ENCODE results near the gene ANKLE1. TPM values are rescaled to one million over a fixed set of nuclear protein-coding genes. Genes with fewer than 3 reads are reported as not detected.

The ANKLE1 gene
- total RNA-seq, 1 donor from 2014 or later = 9.3 TPM

GRCh38 chr19:17240826-17241399 is 40.8 kb upstream of the ANKLE1 start:
- Mint-ChIP-seq H3K4me1 (ENCODE audit: low read depth, unreplicated experiment) (peaks cover 7% of the 10 kb centered on the region), H3K4me3 (ENCODE audit: unreplicated experiment) (peak overlapping the region; percentile 55), H3K36me3 (ENCODE audit: unreplicated experiment) (no peaks in the 10 kb centered on the region), H3K27ac (ENCODE audit: unreplicated experiment) (peak overlapping the region; percentile 17), H3K9me3 (ENCODE audit: unreplicated experiment) (peaks cover 6% of the 10 kb centered on the region), H3K27me3 (ENCODE audit: unreplicated experiment) (peaks cover 9% of the 10 kb centered on the region)
- TF ChIP-seq, protein P1, sequence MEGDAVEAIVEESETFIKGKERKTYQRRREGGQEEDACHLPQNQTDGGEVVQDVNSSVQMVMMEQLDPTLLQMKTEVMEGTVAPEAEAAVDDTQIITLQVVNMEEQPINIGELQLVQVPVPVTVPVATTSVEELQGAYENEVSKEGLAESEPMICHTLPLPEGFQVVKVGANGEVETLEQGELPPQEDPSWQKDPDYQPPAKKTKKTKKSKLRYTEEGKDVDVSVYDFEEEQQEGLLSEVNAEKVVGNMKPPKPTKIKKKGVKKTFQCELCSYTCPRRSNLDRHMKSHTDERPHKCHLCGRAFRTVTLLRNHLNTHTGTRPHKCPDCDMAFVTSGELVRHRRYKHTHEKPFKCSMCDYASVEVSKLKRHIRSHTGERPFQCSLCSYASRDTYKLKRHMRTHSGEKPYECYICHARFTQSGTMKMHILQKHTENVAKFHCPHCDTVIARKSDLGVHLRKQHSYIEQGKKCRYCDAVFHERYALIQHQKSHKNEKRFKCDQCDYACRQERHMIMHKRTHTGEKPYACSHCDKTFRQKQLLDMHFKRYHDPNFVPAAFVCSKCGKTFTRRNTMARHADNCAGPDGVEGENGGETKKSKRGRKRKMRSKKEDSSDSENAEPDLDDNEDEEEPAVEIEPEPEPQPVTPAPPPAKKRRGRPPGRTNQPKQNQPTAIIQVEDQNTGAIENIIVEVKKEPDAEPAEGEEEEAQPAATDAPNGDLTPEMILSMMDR (IDR thresholded peaks at IDR 0.05; ENCODE audit: partially characterized antibody, unreplicated experiment) = no peak
- no peak for DNase-seq

DNA sequence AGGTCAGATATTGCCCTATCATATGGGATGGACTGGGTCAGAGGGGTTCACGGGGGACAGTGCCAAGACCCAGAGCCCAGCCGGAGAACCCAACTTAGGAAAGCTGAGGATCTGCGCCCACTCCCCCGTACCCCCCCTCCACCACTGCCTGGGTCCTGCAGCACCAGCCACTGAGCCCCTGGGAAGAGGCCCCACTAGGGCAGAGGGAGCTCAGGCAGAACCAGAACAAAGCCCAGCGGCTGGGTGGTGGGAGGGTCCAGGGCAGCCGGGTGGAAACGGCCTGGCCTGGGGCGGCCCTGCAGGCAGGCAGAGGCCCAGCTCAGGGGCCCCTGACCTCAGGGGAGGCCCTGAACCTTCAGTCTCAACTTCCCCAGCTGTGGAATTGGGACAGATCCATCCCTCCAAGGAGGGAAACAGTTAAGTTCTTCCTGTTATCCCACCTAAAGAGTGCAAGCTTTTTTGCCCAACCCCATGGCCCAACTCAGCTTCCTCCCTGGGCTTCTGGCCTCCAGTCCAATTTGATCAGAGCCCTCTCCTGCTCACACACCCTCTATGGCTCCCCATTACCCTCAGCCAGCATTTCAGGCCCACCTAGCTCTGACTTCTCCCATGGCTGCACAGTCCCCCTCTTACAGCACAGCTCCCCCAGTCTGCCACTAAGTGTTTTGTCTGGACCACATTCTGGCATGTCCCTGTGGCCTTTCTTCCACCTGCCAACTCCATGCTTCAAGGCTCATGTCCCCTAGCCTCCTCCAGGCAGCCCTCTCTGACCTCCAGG is 39.1 kb upstream of the ANKLE1 start:
- peak overlapping the region; percentile 65 for H3K27ac Mint-ChIP-seq (ENCODE audit: unreplicated experiment)
- TF ChIP-seq, protein P1 (IDR thresholded peaks at IDR 0.05; ENCODE audit: partially characterized antibody, unreplicated experiment) = no peak
- H3K4me1 Mint-ChIP-seq (ENCODE audit: low read depth, unreplicated experiment) = peaks cover 13% of the 10 kb centered on the region
- DNase-seq = no peak
- H3K9me3 Mint-ChIP-seq (ENCODE audit: unreplicated experiment) = peaks cover 11% of the 10 kb centered on the region
- peak overlapping the region; percentile 96 for H3K4me3 Mint-ChIP-seq (ENCODE audit: unreplicated experiment)
- no peaks in the 10 kb centered on the region for H3K36me3 Mint-ChIP-seq (ENCODE audit: unreplicated experiment)
- H3K27me3 Mint-ChIP-seq (ENCODE audit: unreplicated experiment) = peaks cover 12% of the 10 kb centered on the region

GRCh38 chr19:17243211-17243829 is 38.4 kb upstream of the ANKLE1 start:
- Mint-ChIP-seq H3K27ac (ENCODE audit: unreplicated experiment) (peak overlapping the region; percentile 96), H3K36me3 (ENCODE audit: unreplicated experiment) (no peaks in the 10 kb centered on the region), H3K9me3 (ENCODE audit: unreplicated experiment) (peaks cover 8% of the 10 kb centered on the region), H3K4me1 (ENCODE audit: low read depth, unreplicated experiment) (peaks cover 17% of the 10 kb centered on the region), H3K27me3 (ENCODE audit: unreplicated experiment) (peaks cover 11% of the 10 kb centered on the region), H3K4me3 (ENCODE audit: unreplicated experiment) (peak overlapping the region; percentile 96)
- no peak for DNase-seq
- TF ChIP-seq, protein P1 (IDR thresholded peaks at IDR 0.05; ENCODE audit: partially characterized antibody, unreplicated experiment) = no peak

- Mint-ChIP-seq H3K27me3 (ENCODE audit: unreplicated experiment) (peaks cover 12% of the 10 kb centered on the region), H3K4me1 (ENCODE audit: low read depth, unreplicated experiment) (peaks cover 17% of the 10 kb centered on the region), H3K9me3 (ENCODE audit: unreplicated experiment) (peaks cover 7% of the 10 kb centered on the region), H3K27ac (ENCODE audit: unreplicated experiment) (peak overlapping the region; percentile 96), H3K36me3 (ENCODE audit: unreplicated experiment) (no peaks in the 10 kb centered on the region), H3K4me3 (ENCODE audit: unreplicated experiment) (peak overlapping the region; percentile 96)
- TF ChIP-seq, protein P1 (IDR thresholded peaks at IDR 0.05; ENCODE audit: partially characterized antibody, unreplicated experiment) = no peak
- peak; percentile 83 for DNase-seq
These were observed 37.7 kb upstream of the ANKLE1 start for GRCh38 chr19:17243830-17244617.
